H9 (cell line): Measurements from ENCODE around the gene DIAPH2. TPM values are rescaled to one million over a fixed set of nuclear protein-coding genes. Genes with fewer than 3 reads are reported as not detected.

Experiments
- DNase-seq: peaks from one replicate; pipeline ENCODE4 v3.0.0-alpha.2; 2017
- H2AFZ ChIP-seq: one replicate; pipeline ENCODE4 v1.6.1; 2013; ENCODE audit warnings: mild to moderate bottlenecking, low read length, control low read depth, moderate library complexity
- H2AK5ac ChIP-seq: 2 replicates; pipeline ENCODE4 v1.6.1; 2013; ENCODE audit warnings: low read length, control low read depth, mixed read lengths; ENCODE audit not compliant: insufficient read length
- H2BK120ac ChIP-seq: one replicate; pipeline ENCODE4 v1.6.1; 2013; ENCODE audit warnings: low read depth, mild to moderate bottlenecking, low read length, control low read depth, inconsistent platforms; ENCODE audit not compliant: poor library complexity, severe bottlenecking
- H2BK12ac ChIP-seq: 2 replicates; pipeline ENCODE4 v1.6.1; 2013; ENCODE audit warnings: low read length, control low read depth, mixed read lengths, low read depth; ENCODE audit not compliant: insufficient read length
- H2BK15ac ChIP-seq: 2 replicates; pipeline ENCODE4 v1.6.1; 2013; ENCODE audit warnings: low read depth, low read length, control low read depth
- H2BK20ac ChIP-seq: one replicate; pipeline ENCODE4 v1.6.1; 2013; ENCODE audit warnings: low read depth, mild to moderate bottlenecking, low read length, control low read depth, inconsistent platforms; ENCODE audit not compliant: poor library complexity, severe bottlenecking
- H2BK5ac ChIP-seq: 2 replicates; pipeline ENCODE4 v1.6.1; 2013; ENCODE audit warnings: low read length, control low read depth, mixed read lengths; ENCODE audit not compliant: insufficient read length
- H3K14ac ChIP-seq: 2 replicates; pipeline ENCODE4 v1.6.1; 2013; ENCODE audit warnings: low read length, control low read depth; ENCODE audit not compliant: insufficient read depth
- H3K18ac ChIP-seq: 2 replicates; pipeline ENCODE4 v1.6.1; 2013; ENCODE audit warnings: low read depth, mild to moderate bottlenecking, mixed read lengths, low read length, control low read depth; ENCODE audit not compliant: insufficient read length
- H3K23ac ChIP-seq: 2 replicates; pipeline ENCODE4 v1.6.1; 2013; ENCODE audit warnings: low read length, control low read depth, mixed read lengths, low read depth; ENCODE audit not compliant: insufficient read length
- H3K23me2 ChIP-seq: 2 replicates; pipeline ENCODE4 v1.6.1; 2013; ENCODE audit warnings: low read depth, mild to moderate bottlenecking, mixed read lengths, low read length, control low read depth; ENCODE audit not compliant: insufficient read length, poor library complexity, severe bottlenecking
- H3K27ac ChIP-seq: 2 replicates; pipeline ENCODE4 v1.5.1; 2013; ENCODE audit warnings: low read length, control low read depth, mixed read lengths, low read depth; ENCODE audit not compliant: insufficient read length
- H3K27me3 ChIP-seq: 2 replicates; pipeline ENCODE4 v1.6.1; 2013; ENCODE audit warnings: low read length, control low read depth, inconsistent platforms; ENCODE audit not compliant: insufficient read depth
- H3K4ac ChIP-seq: 2 replicates; pipeline ENCODE4 v1.6.1; 2013; ENCODE audit warnings: low read depth, mild to moderate bottlenecking, control low read depth, inconsistent platforms, low read length, moderate library complexity
- H3K4me1 ChIP-seq: 2 replicates; pipeline ENCODE4 v1.6.1; 2013; ENCODE audit warnings: low read length, control low read depth, inconsistent platforms; ENCODE audit not compliant: insufficient read depth
- H3K4me2 ChIP-seq: 2 replicates; pipeline ENCODE4 v1.6.1; 2013; ENCODE audit warnings: low read length, control low read depth, mixed read lengths; ENCODE audit not compliant: insufficient read length, insufficient read depth
- H3K56ac ChIP-seq: 2 replicates; pipeline ENCODE4 v1.6.1; 2013; ENCODE audit warnings: low read depth, mild to moderate bottlenecking, mixed read lengths, low read length, control low read depth; ENCODE audit not compliant: insufficient read length
- H3K79me1 ChIP-seq: 2 replicates; pipeline ENCODE4 v1.6.1; 2013; ENCODE audit warnings: low read depth, mild to moderate bottlenecking, moderate library complexity, low read length, control low read depth, inconsistent platforms; ENCODE audit not compliant: insufficient read depth, poor library complexity, severe bottlenecking
- H3K79me2 ChIP-seq: 2 replicates; pipeline ENCODE4 v1.6.1; 2013; ENCODE audit warnings: low read length, control low read depth, inconsistent platforms; ENCODE audit not compliant: insufficient read depth
- H3K9ac ChIP-seq: 2 replicates; pipeline ENCODE4 v1.6.1; 2013; ENCODE audit warnings: low read length, control low read depth, mixed read lengths; ENCODE audit not compliant: insufficient read length; ENCODE audit errors: extremely low read depth
- H3K9me3 ChIP-seq: one replicate; pipeline ENCODE4 v1.6.1; 2013; ENCODE audit warnings: low read depth, low read length, inconsistent platforms; ENCODE audit not compliant: control insufficient read depth
- H3T11ph ChIP-seq: one replicate; pipeline ENCODE4 v1.6.1; 2013; ENCODE audit warnings: mild to moderate bottlenecking, low read length, control low read depth, inconsistent platforms
- H4K20me1 ChIP-seq: one replicate; pipeline ENCODE4 v1.6.1; 2013; ENCODE audit not compliant: control insufficient read depth, insufficient read length, insufficient read depth
- H4K5ac ChIP-seq: 2 replicates; pipeline ENCODE4 v1.6.1; 2013; ENCODE audit warnings: low read depth, mild to moderate bottlenecking, mixed read lengths, low read length, control low read depth; ENCODE audit not compliant: insufficient read length
- H4K8ac ChIP-seq: replicated peaks from 2 replicates; pipeline ENCODE4 v1.6.1; 2013; ENCODE audit warnings: low read length, control low read depth, mixed read lengths, low read depth; ENCODE audit not compliant: insufficient read length
- H4K91ac ChIP-seq: 2 replicates; pipeline ENCODE4 v1.6.1; 2013; ENCODE audit warnings: low read depth, mild to moderate bottlenecking, moderate library complexity, mixed read lengths, low read length, control low read depth; ENCODE audit not compliant: insufficient read length
- H3K27ac Mint-ChIP-seq, 3 experiments: 2 replicates in 2 of 3; 3 replicates in 1 of 3; pipeline ENCODE4 v1.8.0; 2020 to 2021; ENCODE audit warnings: mixed read lengths in 3 of 3, mild to moderate bottlenecking in 1 of 3, moderate library complexity in 1 of 3
- H3K27me3 Mint-ChIP-seq: 2 replicates; pipeline ENCODE4 v1.8.0; 2021; ENCODE audit warnings: low read depth, mild to moderate bottlenecking, moderate library complexity, mixed read lengths
- H3K36me3 Mint-ChIP-seq, 3 experiments: 2 replicates in 2 of 3; 3 replicates in 1 of 3; pipeline ENCODE4 v1.8.0; 2020 to 2021; ENCODE audit warnings: low read depth in 3 of 3, mixed read lengths in 3 of 3; ENCODE audit not compliant: insufficient read depth in 1 of 3
- H3K4me1 Mint-ChIP-seq, 2 experiments: 2 replicates each; pipeline ENCODE4 v1.8.0; 2020; ENCODE audit warnings: mixed read lengths in 2 of 2
- H3K4me3 Mint-ChIP-seq, 2 experiments: 2 replicates in 1 of 2; 3 replicates in 1 of 2; pipeline ENCODE4 v1.8.0; 2020 to 2021; ENCODE audit warnings: mild to moderate bottlenecking in 2 of 2, mixed read lengths in 2 of 2, moderate library complexity in 1 of 2
- H3K9me3 Mint-ChIP-seq, 2 experiments: 2 replicates in 1 of 2; 3 replicates in 1 of 2; pipeline ENCODE4 v1.8.0; 2020; ENCODE audit warnings: mild to moderate bottlenecking in 2 of 2, mixed read lengths in 2 of 2, moderate library complexity in 1 of 2
- total RNA-seq: library from RNA; stranded (reverse); gene quantifications from 2 replicates; pipeline ENCODE4 v1.2.1, GENCODE V29; 2021
- TF ChIP-seq, protein P1 (sequence below): fragments of 200-600 bp; sonication (generic); conservative IDR thresholded peaks from 3 replicates; pipeline ENCODE4 v1.8.0; 2021; ENCODE audit warnings: antibody characterized with exemption, mild to moderate bottlenecking

DIAPH2 gene
- total RNA-seq, 1 experiment from 2014 or later, result 45.4 TPM

DNA sequence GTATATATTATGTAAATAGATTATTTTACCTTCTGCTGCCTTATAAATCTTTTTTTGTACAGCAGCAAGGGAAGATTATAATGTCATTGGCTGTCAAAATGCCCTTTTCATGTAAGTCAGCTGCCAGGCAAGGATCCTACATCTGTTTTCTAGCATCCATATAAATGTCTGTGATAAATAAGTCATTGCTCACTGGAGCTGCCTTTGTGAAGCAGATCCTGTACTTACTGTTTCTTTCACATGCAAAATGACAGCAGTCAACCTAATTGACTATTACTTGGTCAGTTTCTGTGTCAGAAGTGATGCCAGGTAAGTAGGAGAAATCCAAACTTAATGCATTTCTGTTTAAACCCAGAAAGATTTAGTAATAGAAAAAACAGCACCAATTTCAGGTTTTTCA lies 819.8 kb downstream of the DIAPH2 start:
- peak overlapping the region; percentile 58 for H3K27ac ChIP-seq
- TF ChIP-seq, protein P1, sequence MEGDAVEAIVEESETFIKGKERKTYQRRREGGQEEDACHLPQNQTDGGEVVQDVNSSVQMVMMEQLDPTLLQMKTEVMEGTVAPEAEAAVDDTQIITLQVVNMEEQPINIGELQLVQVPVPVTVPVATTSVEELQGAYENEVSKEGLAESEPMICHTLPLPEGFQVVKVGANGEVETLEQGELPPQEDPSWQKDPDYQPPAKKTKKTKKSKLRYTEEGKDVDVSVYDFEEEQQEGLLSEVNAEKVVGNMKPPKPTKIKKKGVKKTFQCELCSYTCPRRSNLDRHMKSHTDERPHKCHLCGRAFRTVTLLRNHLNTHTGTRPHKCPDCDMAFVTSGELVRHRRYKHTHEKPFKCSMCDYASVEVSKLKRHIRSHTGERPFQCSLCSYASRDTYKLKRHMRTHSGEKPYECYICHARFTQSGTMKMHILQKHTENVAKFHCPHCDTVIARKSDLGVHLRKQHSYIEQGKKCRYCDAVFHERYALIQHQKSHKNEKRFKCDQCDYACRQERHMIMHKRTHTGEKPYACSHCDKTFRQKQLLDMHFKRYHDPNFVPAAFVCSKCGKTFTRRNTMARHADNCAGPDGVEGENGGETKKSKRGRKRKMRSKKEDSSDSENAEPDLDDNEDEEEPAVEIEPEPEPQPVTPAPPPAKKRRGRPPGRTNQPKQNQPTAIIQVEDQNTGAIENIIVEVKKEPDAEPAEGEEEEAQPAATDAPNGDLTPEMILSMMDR, result no peak
- H3K27me3 ChIP-seq, result no peaks in the 10 kb centered on the region
- DNase-seq, result no peak
- no peak overlapping the region for H2BK15ac ChIP-seq
- peaks cover 3% of the 10 kb centered on the region; the same call in 1 of the 2 replicates for H3K4me1 ChIP-seq
- no peaks in the 10 kb centered on the region for H3K27me3 Mint-ChIP-seq
- H3K14ac ChIP-seq, result no peak overlapping the region
- H2AK5ac ChIP-seq, result no peak overlapping the region
- no peak overlapping the region for H2BK20ac ChIP-seq
- no peak overlapping the region for H3K23ac ChIP-seq
- no peaks in the 10 kb centered on the region for H3K79me2 ChIP-seq
- H3K4me1 Mint-ChIP-seq, result peaks cover 36 to 40% of the 10 kb centered on the region in 2 experiments
- H3K4me2 ChIP-seq, result peak overlapping the region; percentile 47
- no peak overlapping the region for H2BK5ac ChIP-seq
- H3K4ac ChIP-seq, result no peak overlapping the region
- H4K8ac ChIP-seq, result no peak overlapping the region
- H3K79me1 ChIP-seq, result no peaks in the 10 kb centered on the region
- no peak overlapping the region for H3K56ac ChIP-seq
- H3K4me3 Mint-ChIP-seq, result no peak overlapping the region
- H3K9me3 Mint-ChIP-seq, result no peaks in the 10 kb centered on the region
- no peak overlapping the region for H3K18ac ChIP-seq
- no peak overlapping the region for H3K9ac ChIP-seq
- H3K27ac Mint-ChIP-seq, result peak overlapping the region in 1 of 3 experiments; percentile 70; a peak in 1 of 7 replicates
- no peak overlapping the region for H2AFZ ChIP-seq
- H2BK12ac ChIP-seq, result no peak overlapping the region
- no peaks in the 10 kb centered on the region for H3K9me3 ChIP-seq
- H4K5ac ChIP-seq, result no peak overlapping the region
- H3K23me2 ChIP-seq, result no peaks in the 10 kb centered on the region
- no peak overlapping the region for H3T11ph ChIP-seq
- no peak overlapping the region for H2BK120ac ChIP-seq
- peaks cover 3 to 8% (median 6%) of the 10 kb centered on the region in 3 experiments; a peak in 4 of 7 replicates for H3K36me3 Mint-ChIP-seq
- H4K20me1 ChIP-seq, result no peaks in the 10 kb centered on the region
- no peak overlapping the region for H4K91ac ChIP-seq
